ENCODE results near the gene PIP4K2A.

Gene PIP4K2A

GRCh38 chr10:22624287-22624738, 90.1 kb downstream of the PIP4K2A start:
- no peaks in the 10 kb centered on the region for H3K9me3 ChIP-seq (ENCODE audit: low read depth, low read length)
- no peak for DNase-seq (ENCODE audit: low read depth, low spot score)
- no peak overlapping the region for H3K9ac ChIP-seq (ENCODE audit: insufficient read length)
- H3K27ac ChIP-seq: peak overlapping the region; percentile 94
- H3K4me3 ChIP-seq: peak overlapping the region; percentile 38; the same call in 1 of the 2 replicates
- TF ChIP-seq EZH2 (IDR thresholded peaks at IDR 0.05): no peak
- no peak for TF ChIP-seq FOXP2 (optimal IDR thresholded peaks at IDR 0.05; ENCODE audit: control extremely low read depth, extremely low read length, insufficient read depth)
- TF ChIP-seq POLR2AphosphoS5 (IDR thresholded peaks at IDR 0.05; ENCODE audit: borderline replicate concordance, low read depth, low read length): no peak
- H3K36me3 ChIP-seq (ENCODE audit: insufficient read depth, low read length): no peaks in the 10 kb centered on the region

GRCh38 chr10:22623633-22624253, 90.6 kb downstream of the PIP4K2A start:
- peak overlapping the region; percentile 38; the same call in 1 of the 2 replicates for H3K4me3 ChIP-seq
- no peaks in the 10 kb centered on the region for H3K9me3 ChIP-seq (ENCODE audit: low read depth, low read length)
- H3K36me3 ChIP-seq (ENCODE audit: insufficient read depth, low read length): no peaks in the 10 kb centered on the region
- TF ChIP-seq FOXP2 (optimal IDR thresholded peaks at IDR 0.05; ENCODE audit: control extremely low read depth, extremely low read length, insufficient read depth) (no peak), POLR2AphosphoS5 (IDR thresholded peaks at IDR 0.05; ENCODE audit: borderline replicate concordance, low read depth, low read length) (no peak), EZH2 (IDR thresholded peaks at IDR 0.05) (no peak)
- DNase-seq (ENCODE audit: low read depth, low spot score): no peak
- no peak overlapping the region for H3K9ac ChIP-seq (ENCODE audit: insufficient read length)
- H3K27ac ChIP-seq: peak overlapping the region; percentile 94

GRCh38 chr10:22622242-22622806, 92.1 kb downstream of the PIP4K2A start:
- H3K4me3 ChIP-seq: no peak overlapping the region
- H3K9me3 ChIP-seq (ENCODE audit: low read depth, low read length): no peaks in the 10 kb centered on the region
- H3K27ac ChIP-seq: no peak overlapping the region
- no peak overlapping the region for H3K9ac ChIP-seq (ENCODE audit: insufficient read length)
- no peak for DNase-seq (ENCODE audit: low read depth, low spot score)
- no peaks in the 10 kb centered on the region for H3K36me3 ChIP-seq (ENCODE audit: insufficient read depth, low read length)
- no peak for TF ChIP-seq FOXP2 (optimal IDR thresholded peaks at IDR 0.05; ENCODE audit: control extremely low read depth, extremely low read length, insufficient read depth)
- TF ChIP-seq EZH2 (IDR thresholded peaks at IDR 0.05): no peak
- TF ChIP-seq POLR2AphosphoS5 (IDR thresholded peaks at IDR 0.05; ENCODE audit: borderline replicate concordance, low read depth, low read length): no peak

- no peak for TF ChIP-seq EZH2 (IDR thresholded peaks at IDR 0.05)
- no peak for TF ChIP-seq FOXP2 (optimal IDR thresholded peaks at IDR 0.05; ENCODE audit: control extremely low read depth, extremely low read length, insufficient read depth)
- no peak for TF ChIP-seq POLR2AphosphoS5 (IDR thresholded peaks at IDR 0.05; ENCODE audit: borderline replicate concordance, low read depth, low read length)
- Histone ChIP-seq H3K4me3 (no peak overlapping the region), H3K36me3 (ENCODE audit: insufficient read depth, low read length) (no peaks in the 10 kb centered on the region), H3K9ac (ENCODE audit: insufficient read length) (no peak overlapping the region), H3K27ac (no peak overlapping the region), H3K9me3 (ENCODE audit: low read depth, low read length) (no peaks in the 10 kb centered on the region)
- no peak for DNase-seq (ENCODE audit: low read depth, low spot score)
Observed at GRCh38 chr10:22621726-22622125, 92.7 kb downstream of the PIP4K2A start.

GRCh38 chr10:22620929-22621328, 93.4 kb downstream of the PIP4K2A start:
- H3K9ac ChIP-seq (ENCODE audit: insufficient read length): no peak overlapping the region
- no peaks in the 10 kb centered on the region for H3K9me3 ChIP-seq (ENCODE audit: low read depth, low read length)
- no peak for TF ChIP-seq FOXP2 (optimal IDR thresholded peaks at IDR 0.05; ENCODE audit: control extremely low read depth, extremely low read length, insufficient read depth)
- H3K36me3 ChIP-seq (ENCODE audit: insufficient read depth, low read length): no peaks in the 10 kb centered on the region
- no peak overlapping the region for H3K4me3 ChIP-seq
- DNase-seq (ENCODE audit: low read depth, low spot score): no peak
- H3K27ac ChIP-seq: no peak overlapping the region

- Histone ChIP-seq H3K4me3 (no peak overlapping the region), H3K27ac (no peak overlapping the region), H3K9ac (ENCODE audit: insufficient read length) (no peak overlapping the region), H3K9me3 (ENCODE audit: low read depth, low read length) (no peaks in the 10 kb centered on the region), H3K36me3 (ENCODE audit: insufficient read depth, low read length) (no peaks in the 10 kb centered on the region)
- no peak for DNase-seq (ENCODE audit: low read depth, low spot score)
- TF ChIP-seq FOXP2 (optimal IDR thresholded peaks at IDR 0.05; ENCODE audit: control extremely low read depth, extremely low read length, insufficient read depth) (no peak), POLR2AphosphoS5 (IDR thresholded peaks at IDR 0.05; ENCODE audit: borderline replicate concordance, low read depth, low read length) (no peak), EZH2 (IDR thresholded peaks at IDR 0.05) (no peak)
Observed at GRCh38 chr10:22620140-22620857, 94.1 kb downstream of the PIP4K2A start.

- Histone ChIP-seq H3K9me3 (ENCODE audit: low read depth, low read length) (no peaks in the 10 kb centered on the region), H3K27ac (no peak overlapping the region), H3K36me3 (ENCODE audit: insufficient read depth, low read length) (no peaks in the 10 kb centered on the region), H3K4me3 (no peak overlapping the region), H3K9ac (ENCODE audit: insufficient read length) (no peak overlapping the region)
- TF ChIP-seq EZH2 (IDR thresholded peaks at IDR 0.05) (no peak), POLR2AphosphoS5 (IDR thresholded peaks at IDR 0.05; ENCODE audit: borderline replicate concordance, low read depth, low read length) (no peak), FOXP2 (optimal IDR thresholded peaks at IDR 0.05; ENCODE audit: control extremely low read depth, extremely low read length, insufficient read depth) (no peak)
- DNase-seq (ENCODE audit: low read depth, low spot score): no peak
Observed at GRCh38 chr10:22619101-22619500, 95.3 kb downstream of the PIP4K2A start.

GRCh38 chr10:22618078-22618785, 96.1 kb downstream of the PIP4K2A start:
- TF ChIP-seq POLR2AphosphoS5 (IDR thresholded peaks at IDR 0.05; ENCODE audit: borderline replicate concordance, low read depth, low read length): no peak
- TF ChIP-seq EZH2 (IDR thresholded peaks at IDR 0.05): no peak
- no peak for TF ChIP-seq FOXP2 (optimal IDR thresholded peaks at IDR 0.05; ENCODE audit: control extremely low read depth, extremely low read length, insufficient read depth)
- no peaks in the 10 kb centered on the region for H3K9me3 ChIP-seq (ENCODE audit: low read depth, low read length)
- H3K27ac ChIP-seq: peak overlapping the region; percentile 16; the same call in 1 of the 2 replicates
- H3K4me3 ChIP-seq: peak overlapping the region; percentile 23
- no peaks in the 10 kb centered on the region for H3K36me3 ChIP-seq (ENCODE audit: insufficient read depth, low read length)
- DNase-seq (ENCODE audit: low read depth, low spot score): no peak
- H3K9ac ChIP-seq (ENCODE audit: insufficient read length): no peak overlapping the region

Measured in SK-N-MC (cell line).